GM21528 (cell line): ENCODE measurements around the gene PLPP3.

Source experiments
- ATAC-seq: cut with Tn5 transposase; IDR thresholded peaks from one replicate; pipeline ENCODE4 v1.9.1; 2021; ENCODE audit warnings: mild to moderate bottlenecking, moderate library complexity; ENCODE audit not compliant: unreplicated experiment, low FRiP score

PLPP3 gene

DNA sequence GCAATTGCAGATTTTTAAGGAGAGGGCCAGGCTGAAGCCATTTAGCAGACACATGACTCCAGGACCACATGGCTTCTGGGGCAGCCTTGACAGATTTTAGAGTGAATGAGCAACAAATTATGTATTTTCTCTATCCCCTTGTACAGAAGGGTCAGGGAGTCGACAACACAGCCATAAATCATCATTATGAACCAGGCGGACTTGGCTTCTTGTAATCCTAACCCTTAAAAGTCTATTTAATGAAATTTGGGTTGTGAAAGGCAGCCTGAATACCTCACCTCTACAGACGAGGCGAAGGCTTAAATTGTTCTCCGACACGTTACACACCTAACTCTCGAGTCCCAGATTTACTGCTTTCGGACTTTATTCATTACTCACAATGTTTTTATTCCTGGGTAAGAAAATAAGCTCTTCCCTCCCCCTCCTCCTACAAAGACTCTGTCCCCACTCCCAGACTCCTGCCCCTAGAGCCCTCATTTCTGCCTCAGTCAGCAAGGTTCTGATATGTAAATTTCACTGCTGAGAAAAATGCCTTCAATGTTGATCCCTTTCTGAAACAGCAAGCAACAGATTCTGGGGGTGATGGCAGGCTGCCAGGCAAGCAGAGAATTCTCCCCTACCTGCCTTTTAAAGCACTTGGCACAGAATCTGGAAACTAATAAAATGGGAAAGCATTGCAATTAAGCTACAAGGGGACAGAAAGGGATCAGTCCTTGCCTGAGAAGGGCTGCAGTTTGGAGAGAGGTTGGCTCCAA, 51.6 kb downstream of the PLPP3 start:
- no peak for ATAC-seq

DNA sequence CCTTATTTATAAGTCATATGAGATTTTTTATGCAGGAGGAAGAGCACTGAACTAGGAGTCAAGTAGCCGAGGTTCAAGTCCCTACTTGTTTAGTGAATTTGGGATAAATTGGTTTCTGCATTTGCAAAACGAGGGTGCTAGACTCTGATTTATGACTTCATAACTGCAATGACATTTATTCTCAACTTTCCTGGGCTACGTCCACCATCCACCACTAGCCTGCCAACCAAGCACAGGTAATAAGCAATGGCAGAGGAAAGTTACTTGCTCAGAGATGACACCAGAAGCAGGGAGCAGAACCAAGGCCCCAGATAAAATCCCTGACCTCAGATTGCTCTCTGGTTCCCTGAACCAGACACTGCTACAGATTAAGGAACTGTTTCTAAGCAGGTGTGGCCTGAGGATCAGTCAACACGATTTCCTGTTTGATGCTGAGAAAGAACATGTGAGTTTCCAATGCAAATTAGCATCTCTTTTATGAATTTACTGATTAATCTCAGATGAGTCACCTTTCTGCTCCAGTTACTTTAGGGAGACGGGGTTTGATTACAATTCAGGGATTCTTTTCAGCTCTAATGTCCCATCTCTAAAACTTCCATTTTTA, 52.7 kb downstream of the PLPP3 start:
- ATAC-seq, result peak; percentile 72

DNA sequence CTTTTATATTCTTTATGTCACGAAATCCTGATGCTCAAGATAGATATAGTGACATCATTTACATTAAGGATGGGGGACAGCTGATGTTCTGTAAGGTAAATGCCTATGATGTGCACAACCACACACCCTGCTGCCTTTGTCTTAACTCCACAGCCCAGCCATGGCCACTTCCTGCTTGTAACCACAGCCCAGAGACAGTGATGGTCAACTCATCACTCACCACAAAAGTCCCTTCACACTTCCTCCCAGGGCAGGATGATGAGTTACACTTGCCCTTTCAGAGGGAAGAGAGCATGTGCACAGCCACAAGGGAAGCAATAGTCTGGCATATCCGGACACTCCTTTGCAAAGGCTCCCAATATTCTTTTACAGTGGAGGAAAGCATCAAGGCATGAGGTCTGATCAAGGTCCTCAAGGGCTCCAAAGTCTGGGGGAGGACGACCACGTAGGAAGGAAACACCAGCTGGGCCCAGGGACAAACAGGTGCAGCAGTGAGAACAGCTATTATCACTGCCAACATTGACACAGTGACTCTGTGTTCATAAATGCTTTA, 53.8 kb downstream of the PLPP3 start:
- ATAC-seq, result peak; percentile 86

DNA sequence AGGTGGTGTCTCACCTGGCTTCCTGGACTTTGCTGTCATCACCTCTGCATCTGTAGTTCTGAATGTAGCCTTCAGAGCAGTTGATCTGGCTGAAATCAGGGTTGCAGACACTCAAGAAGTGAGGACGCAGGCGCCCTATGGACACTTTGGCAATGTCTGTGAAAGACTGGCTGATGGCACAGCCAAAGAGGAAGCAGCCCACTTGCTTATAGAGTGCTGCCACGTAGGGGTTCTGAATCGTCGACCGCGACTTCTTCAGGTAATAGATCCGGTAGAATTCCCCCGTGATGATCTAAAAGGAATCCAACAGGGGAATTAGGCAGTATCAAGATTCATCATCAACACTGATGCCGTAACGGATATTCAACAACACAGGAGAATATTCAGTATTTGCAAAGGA, 55.1 kb downstream of the PLPP3 start:
- no peak for ATAC-seq

DNA sequence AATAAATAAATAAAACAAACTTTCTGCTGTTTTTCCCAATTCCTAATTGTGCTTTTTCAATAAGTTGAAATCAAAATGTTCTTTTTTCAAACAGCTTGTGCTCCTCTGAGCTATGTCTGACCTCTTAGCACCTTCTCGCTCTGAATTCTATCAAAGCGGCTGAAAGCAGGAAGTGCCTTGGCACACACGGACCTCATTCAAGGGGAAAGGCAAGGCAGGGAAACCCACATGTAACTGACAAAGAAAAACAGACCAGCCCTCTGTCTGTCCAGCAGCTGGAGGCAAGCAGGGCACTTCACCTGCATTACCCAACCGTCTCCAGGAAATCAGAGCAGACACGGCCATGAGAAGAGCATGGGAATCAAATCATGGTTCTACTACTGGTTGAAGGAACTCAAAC, 56.7 kb downstream of the PLPP3 start:
- no peak for ATAC-seq

DNA sequence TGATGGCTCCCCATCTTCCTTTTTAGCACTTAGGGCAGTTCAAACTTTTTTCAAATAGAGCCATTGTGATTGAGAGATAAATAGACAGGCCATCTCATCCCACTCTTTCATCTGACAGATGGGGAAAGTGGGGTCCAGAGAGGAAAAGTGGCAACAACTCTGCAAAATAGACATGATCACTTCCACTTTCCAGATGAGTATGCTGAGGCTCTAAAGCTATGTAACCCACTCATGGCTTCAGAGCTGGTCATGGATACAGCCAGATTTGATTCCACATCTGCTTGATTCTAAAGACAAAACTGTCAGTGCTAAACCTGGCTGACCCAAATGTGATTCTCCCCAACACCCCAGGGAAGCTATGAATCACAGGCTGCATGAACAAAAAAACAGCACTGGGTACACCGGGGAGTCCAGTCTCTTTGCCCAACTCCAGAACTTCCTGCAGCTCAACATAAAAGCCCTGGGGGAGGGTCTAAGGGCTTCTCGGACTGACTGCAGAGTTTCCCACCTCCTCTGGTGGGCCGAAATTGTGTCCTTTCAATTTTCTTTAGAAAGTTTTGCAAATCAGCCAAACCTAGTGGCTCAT, 59.3 kb downstream of the PLPP3 start:
- ATAC-seq, result no peak

DNA sequence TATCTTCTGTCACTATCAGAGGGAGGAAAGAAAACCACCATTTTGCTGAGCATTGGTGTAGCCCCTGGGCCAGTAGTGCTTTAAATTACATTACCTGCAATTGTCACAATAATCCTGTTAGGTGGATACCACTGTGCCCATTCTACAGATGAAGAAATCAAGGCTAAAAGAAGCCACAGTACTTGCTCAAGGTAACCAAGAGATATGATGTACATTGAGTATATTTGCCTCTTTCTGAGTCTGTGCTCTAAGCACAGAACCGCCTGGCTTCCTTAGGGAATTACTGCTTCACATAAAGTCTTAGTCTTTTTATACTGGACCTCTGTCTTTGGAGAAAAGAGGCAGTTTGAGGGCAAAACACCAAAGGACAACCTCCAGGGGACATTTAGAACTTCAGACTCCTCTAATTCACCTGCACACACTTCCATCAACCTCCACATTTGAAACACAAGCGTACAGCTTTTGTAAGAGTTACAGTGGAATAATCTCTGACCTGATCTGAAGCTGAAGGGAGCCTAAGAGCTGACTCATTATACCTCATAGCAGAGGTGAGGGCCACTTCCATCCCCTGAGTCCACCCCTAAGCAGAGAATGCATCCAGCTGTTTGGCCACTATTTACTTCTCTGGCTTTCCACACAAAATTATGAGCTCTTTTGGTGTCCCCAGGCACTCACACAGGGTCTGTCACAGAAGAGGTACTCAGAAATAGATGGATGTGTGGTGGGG, 61.8 kb downstream of the PLPP3 start:
- ATAC-seq, result no peak

DNA sequence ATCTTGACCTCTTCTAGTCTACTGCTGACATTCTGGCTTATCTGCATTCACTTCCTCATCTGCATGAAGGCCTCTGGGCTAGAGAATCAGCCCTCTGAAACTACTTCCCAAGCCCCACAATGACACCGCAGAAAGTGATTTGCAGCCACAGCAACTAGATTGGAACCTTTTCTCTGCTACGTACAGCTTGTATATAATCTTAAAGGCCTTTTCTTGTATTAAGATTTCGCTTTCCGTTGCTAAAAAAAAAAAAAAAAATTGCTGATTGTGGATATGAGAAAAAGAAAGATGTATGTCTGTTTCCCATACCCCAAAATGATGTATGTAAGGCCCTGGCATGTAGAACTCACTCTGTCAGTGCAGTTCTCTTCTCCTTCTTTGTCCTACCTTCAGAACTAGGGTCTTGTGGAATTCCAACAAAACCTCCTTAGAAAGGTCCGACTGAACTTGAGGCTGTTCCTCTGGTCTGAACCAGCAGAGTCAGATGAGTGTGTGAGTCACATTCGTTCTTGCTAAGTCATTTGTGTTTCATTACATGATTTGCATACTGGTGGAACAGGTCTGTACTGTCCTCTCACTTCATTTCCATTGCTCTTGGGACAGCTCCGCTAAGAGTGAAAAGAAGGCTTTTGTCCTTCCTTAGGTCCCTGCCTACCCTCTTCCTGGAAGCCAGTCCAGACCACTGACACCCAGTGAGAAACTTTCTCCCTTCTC, 62.7 kb downstream of the PLPP3 start:
- ATAC-seq, result peak; percentile 92

DNA sequence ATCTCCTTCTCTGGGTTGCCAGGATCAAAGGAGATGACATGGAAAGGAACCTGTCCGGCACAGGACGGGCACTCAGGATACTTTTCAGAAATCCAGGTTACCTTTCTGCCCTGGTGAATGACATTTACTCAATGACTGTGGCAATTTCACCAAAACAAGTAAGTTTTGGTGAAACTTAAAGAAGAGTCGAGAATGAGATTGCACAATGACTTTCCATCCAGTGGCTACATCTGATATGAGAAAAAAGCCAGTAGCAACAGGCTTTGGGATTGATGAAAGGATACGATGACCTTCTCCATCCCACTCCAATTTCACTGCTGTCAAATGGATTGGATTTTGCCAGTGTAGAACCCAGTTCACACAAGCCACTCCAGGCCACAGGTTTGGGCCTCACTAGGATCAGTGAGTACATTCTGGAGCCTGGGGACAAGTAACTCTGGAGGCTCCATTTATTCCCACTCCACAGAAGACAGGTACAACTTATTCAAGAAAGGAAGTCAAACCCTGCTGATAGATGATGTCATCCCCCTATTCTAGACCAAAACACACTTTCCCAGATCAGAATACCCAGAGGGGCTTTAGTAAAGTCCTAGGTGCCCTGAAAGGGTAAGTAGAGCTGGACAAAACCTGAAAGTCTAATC, 63.3 kb downstream of the PLPP3 start:
- ATAC-seq, result no peak

DNA sequence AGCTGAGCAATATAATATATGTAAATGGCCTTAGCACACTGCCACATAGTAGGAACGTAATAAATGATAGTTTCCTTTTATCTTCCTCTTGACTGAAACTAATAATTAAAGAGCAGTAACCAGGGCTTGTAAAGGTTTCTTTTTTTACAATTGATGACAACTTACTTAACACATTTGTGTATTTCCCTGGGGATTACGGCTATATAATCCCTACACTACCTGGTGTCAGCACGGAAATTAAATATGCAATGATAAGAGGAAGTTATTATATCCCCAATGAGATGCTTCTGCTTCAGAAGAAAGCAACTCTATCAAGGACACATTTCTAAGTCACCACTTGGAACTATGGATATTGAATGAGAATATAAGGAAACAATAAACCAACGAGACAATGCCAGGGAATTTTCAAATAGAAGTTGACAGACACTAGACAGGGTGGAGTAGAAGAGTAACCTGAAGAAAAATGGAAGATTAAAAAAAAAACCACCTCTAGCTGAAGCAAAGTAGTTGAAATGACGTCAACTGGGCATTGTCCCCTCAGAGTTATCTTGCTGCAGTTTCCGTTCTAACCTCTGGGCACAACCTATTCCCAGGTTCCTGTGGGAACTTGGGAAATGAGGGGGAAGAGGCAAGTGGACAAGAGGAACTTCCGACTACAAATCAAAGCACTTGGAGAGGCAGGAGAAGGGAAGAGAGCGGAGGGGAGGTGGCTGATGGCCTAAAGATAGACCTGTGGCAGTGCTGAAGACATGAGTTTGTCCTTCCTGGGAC, 66.5 kb downstream of the PLPP3 start:
- no peak for ATAC-seq

DNA sequence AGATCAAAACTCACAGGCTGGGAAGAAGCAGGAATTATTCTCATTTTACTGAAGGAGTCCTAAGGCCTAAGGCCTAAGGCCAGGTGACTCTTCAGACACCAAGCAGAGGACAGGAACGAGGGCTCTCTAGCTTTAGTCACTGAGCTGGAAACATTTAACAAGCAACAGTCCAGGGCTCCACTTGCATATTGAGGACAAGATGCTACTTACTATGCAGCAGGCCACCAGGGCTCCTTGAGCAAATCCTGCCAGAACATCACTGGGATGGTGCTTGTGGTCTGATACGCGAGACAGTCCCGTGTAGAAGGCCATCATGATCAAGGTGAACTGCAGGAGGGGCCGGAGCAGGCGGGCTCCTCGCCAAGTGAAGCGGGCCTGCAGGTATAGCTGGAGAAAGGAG, 67.6 kb downstream of the PLPP3 start:
- no peak for ATAC-seq

DNA sequence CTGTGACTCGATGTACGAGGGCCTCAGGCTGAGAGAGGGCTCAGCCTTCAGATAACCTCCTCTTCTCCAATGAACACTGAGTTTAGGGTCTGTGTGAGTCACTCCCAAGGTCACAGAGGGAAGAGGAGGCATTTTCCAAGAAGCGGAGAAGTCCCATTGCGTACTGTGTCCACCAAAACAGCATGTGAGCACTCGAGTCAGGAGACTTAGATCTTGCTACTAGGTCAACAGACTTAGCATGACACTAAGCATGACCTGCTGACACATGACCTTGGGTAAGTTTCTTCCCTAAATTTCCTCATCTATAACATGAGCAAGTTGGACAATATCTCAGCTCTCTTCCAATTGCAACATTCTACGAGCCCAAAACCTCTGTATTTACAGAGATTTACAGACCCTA, 68.0 kb downstream of the PLPP3 start:
- no peak for ATAC-seq

DNA sequence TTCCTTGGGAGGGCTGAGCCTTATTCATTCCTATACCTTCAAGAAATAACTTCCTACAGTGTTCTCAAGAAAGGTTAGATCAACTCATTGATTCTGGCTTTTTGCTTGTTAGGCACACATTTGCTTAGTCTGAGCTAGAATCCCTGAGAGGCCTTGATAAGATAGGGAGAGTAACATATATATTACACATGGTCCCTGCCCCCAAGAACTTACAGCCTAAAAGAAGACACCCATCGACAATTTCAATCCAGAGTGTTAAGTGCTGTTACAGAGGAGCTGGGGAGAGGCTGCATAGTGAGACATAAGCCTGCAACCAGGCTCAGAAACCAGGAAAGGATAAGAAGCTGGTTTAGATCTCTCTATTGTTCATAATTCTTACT, 68.7 kb downstream of the PLPP3 start:
- no peak for ATAC-seq

DNA sequence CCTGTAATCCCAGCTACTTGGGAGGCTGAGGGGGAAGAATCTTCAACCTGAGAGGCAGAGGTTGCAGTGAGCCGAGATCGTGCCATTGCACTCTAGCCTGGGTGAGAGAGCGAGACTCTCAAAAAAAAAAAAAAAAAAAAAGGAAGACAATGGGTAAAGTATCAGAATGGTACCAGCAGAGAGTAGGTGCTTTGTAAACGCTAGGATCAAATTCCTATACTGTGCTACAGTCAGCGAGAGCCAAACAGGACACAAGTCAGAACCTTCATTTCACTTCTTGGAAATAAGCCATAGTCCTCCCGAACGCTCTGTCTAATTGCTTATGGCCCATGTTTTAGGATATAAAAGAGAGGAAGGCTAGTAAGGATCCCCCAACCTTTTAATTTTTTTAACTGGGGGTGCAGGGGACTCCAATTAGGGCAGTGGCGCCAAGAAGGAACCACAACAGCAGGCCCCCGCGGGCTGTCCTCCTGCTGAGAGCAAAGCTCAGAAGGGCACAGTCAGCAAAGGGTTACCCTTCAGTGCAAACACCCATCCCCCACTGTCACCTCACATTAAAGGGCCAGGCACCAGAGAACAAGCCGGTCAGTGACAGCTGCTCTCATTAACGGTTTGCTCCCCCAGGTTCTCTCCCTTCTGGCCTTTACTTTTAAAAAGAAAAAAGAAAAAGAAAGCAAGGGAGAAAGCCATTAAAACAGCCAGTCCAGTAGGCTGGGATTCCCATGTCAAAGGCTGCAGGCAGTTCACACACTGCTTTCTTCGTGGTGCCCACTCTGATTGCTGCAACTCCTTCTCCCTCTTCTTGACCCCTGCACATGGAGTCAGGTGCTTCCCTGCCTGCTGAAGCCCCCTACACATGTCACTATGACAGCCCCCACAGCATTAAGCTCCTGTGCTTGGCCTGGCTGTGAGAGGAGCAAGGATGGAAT, 69.4 kb downstream of the PLPP3 start:
- ATAC-seq, result no peak

DNA sequence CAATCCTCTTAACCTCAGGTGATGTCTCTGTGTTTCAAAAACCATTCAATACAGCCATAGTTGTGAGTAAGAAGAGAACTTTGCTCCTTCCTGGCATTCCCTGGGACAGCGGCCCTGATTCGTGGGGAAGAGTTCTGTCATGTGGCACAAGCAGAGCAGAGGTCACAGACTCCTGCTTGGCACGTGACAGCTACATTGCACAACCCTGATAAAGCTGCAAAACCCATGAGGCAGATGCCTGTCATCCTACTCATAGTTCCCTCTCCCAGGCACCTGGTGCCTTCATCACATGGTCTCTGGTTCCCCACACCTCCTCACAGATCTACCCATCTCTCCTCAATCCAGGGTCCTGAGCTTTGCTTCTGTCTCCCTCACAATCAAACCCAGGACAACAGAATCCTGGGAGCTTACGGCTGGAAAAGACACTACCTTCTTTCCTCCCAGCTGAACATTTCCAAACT, 70.8 kb downstream of the PLPP3 start:
- ATAC-seq, result no peak

DNA sequence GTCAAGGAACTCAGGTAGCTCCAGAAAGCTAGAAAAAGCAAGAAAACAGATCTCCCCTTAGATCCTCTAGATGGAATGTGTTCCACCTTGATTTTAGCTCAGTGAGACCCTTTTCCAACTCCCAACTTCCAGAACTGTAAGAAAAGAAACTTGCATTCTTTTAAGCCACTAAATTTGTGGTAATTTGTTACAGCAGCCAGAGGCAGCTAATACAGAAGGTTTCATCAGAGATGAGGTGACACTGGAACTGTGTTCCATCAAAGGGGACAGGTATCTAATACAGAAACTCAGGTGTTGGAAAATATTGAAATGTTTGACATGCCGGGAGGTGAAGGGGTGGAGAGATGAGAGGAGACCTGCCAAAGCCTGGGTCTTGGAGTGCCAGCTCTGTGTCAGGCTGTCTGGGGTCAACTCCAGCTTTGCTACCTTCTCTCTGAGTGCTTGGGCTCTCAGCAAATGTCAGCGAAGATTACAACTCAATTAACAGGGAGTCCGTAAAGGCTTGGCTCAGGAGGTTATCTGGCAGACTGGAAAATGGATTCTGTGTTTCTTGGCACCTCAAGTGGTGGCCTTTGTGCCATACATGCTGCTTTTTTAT, 71.3 kb downstream of the PLPP3 start:
- ATAC-seq, result no peak

DNA sequence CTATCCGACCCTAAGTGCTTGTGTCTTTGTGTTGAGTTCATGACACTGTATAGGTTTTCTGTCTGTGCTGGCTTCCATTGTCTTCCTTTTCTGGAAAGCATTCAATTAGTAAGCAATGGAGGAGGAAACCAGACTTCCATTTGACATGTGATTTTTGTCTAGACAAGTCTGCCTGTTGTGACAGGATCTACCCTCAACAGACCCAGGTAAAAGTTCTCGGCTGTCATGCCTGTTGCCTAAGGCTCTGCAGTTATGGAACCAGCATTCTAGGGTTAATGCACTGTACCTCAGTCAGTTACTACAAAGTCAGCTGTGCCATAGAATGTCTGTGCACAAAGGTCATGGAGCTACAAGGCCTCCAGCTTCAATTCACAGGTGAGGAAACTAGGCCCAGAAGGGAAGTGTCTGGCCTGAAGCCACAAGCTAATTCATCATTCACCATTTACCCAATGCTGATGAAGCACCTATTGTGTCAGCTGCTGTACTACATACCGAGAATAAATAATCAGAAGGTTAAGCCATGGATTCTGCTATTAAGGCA, 72.3 kb downstream of the PLPP3 start:
- ATAC-seq, result no peak
